ENCODE results near the gene FBXO27. TPM values are rescaled to one million over a fixed set of nuclear protein-coding genes. Genes with fewer than 3 reads are reported as not detected.
A peak's percentile ranks its signal among the peaks of the same experiment; 100 is the strongest.

The FBXO27 gene, protein sequence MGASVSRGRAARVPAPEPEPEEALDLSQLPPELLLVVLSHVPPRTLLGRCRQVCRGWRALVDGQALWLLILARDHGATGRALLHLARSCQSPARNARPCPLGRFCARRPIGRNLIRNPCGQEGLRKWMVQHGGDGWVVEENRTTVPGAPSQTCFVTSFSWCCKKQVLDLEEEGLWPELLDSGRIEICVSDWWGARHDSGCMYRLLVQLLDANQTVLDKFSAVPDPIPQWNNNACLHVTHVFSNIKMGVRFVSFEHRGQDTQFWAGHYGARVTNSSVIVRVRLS
- total RNA-seq (10 to 100 TPM; 11.4 to 11.9 TPM), polyA plus RNA-seq (ENCODE audit: insufficient read length in 6 of 6) (1 to 10 TPM; 3.3 to 4.7 (median 3.7) TPM)
- long read RNA-seq, donor 1 = 0 reads
- long read RNA-seq, donor 2, partial matches to known transcripts = 0 of 1 reads
- long read RNA-seq, donor 2, other reads (novel, unspliced or antisense) = 0 of 1 reads
- long read RNA-seq, donor 3 = 0 reads
- long read RNA-seq, donor 4, partial matches to known transcripts = 2 of 2 reads
- long read RNA-seq, donor 4, other reads (novel, unspliced or antisense) = 0 of 2 reads
- long read RNA-seq, donor 5 = 0 reads
- long read RNA-seq, donor 6 = 0 reads
- long read RNA-seq, donor 7, partial matches to known transcripts = 0 of 1 reads
- long read RNA-seq, donor 7, other reads (novel, unspliced or antisense) = 0 of 1 reads
- long read RNA-seq, donor 8 = 0 reads
- long read RNA-seq, donor 9 = 0 reads
- long read RNA-seq, donor 10, partial matches to known transcripts = 4 of 7 reads
- long read RNA-seq, donor 10, other reads (novel, unspliced or antisense) = 1 of 7 reads
- long read RNA-seq, donor 11 = 0 reads
- long read RNA-seq, donor 12 = 0 reads

DNA sequence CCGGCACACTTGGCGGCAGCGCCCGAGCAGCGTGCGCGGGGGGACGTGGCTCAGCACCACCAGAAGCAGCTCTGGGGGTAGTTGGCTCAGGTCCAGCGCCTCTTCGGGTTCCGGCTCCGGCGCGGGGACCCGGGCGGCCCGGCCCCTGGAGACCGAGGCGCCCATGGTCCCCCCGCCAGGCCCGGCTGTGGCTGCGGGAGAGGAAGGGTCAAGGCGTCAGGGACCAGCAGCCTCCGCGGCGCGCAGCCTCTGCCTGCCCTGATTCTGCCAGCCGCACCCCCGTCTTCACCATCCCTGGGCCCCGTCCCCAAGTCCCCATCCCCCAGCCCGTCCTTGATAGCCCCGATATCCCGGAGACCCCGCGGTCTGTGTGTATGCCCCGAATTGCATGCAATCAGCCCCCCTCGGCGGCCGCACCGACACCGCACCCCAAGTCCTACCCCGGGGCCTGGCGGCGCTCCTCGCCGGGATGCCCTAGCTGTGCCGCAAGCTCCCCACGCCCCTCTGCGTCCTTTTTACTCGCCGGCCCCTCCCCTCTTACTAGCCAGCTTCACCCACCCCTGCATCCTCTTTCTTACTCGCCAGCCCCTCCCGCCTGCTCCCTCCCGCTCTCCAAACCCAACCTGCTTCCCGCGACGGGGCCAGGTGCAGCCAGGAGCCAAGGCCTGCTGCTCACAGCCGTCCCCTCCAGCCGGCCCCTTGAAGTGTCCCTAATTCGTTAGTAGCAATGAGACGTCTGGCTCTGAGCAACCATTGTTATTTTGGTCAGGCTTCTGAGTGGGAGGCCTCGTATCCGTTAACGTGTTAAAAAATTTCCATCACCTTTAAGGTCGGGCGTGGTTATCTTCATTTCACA is at the start of gene FBXO27:
FBXO27 (minus strand) TSS at position 487 of the 856 bp plus-strand sequence; CDS start at position 165, 322 bp downstream.
- H3K4me1 ChIP-seq = peaks cover 3 to 6% of the 10 kb centered on the region in 2 donors
- ATAC-seq = peak; percentile 44

GRCh38 chr19:39080431-39080830 is 48.1 kb upstream of the FBXO27 start:
- intact Hi-C loops (cut with DNase I) = no loop called here
- no peak overlapping the region for H3K27ac ChIP-seq
- ATAC-seq (no peak), DNase-seq (no peak)
- H3K9me3 ChIP-seq = no peaks in the 10 kb centered on the region
- peaks cover 38 to 83% of the 10 kb centered on the region in 2 donors for H3K27me3 ChIP-seq
- no peaks in the 10 kb centered on the region for H3K36me3 ChIP-seq
- H3K4me3 ChIP-seq = no peak overlapping the region
- peaks cover 7 to 13% of the 10 kb centered on the region in 2 donors for H3K4me1 ChIP-seq
- no peak for TF ChIP-seq CTCF (IDR thresholded peaks at IDR 0.05)

More for the DNA sequence above, at the start of gene FBXO27:
- peak within 1 kb of the TSS; percentile 49 to 51 for H3K4me3 ChIP-seq
- no peak for TF ChIP-seq CTCF (IDR thresholded peaks at IDR 0.05)
- H3K36me3 ChIP-seq = no peaks in the 10 kb centered on the region
- DNase-seq = peak in 2 of 4 donors; percentile 39 to 75
- H3K27me3 ChIP-seq = peaks cover 0 to 61% of the 10 kb centered on the region in 2 donors
- intact Hi-C loops (cut with DNase I) = no loop called here
- H3K9me3 ChIP-seq = peaks cover 0 to under 1% of the 10 kb centered on the region in 2 donors
- H3K27ac ChIP-seq = peak within 1 kb of the TSS in 1 of 2 donors; percentile 18

DNA sequence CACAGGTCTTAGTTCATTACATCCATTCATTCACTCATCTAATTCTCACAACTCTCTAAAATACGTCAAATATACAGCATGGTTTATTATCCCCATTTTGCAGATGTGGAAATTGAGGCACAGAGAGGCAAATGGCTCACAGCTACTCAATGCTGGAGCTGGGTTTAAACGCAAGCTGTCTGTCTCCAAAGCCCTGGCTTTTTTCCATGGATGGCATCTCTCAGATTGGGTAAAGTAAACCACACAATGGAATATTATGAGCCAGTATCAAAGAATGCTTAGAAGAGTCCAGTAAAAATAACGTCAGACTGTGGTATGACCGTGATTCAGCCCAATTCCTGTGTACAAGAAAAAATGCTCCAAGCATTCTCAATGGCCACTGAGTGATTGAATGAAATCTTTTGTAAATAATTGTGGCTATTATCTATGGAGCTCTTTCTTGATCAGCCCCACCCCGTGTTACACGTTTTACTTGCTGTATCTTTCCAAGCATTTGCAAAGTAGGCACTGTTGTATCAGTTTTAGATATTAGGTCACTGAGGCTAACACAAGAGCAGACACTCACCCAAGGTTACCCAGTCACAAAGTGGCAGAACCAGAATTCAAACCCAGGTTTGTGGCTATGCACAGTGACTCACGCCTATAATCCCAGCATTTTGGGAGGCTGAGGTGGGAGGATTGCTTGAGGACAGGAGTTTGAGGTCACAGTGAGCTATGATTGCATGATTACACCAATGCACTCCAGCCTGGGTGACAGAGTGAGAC is 46.3 kb upstream of the FBXO27 start:
- TF ChIP-seq CTCF (IDR thresholded peaks at IDR 0.05) = no peak
- Histone ChIP-seq H3K27ac (no peak overlapping the region), H3K36me3 (no peaks in the 10 kb centered on the region), H3K27me3 (peaks cover 25 to 64% of the 10 kb centered on the region in 2 donors), H3K9me3 (no peaks in the 10 kb centered on the region), H3K4me1 (peaks cover 1 to 6% of the 10 kb centered on the region in 2 donors), H3K4me3 (no peak overlapping the region)
- ATAC-seq (no peak), DNase-seq (no peak)
- intact Hi-C loops (cut with DNase I) = no loop called here

- no peak for DNase-seq
- Histone ChIP-seq H3K36me3 (no peaks in the 10 kb centered on the region), H3K4me3 (no peak overlapping the region), H3K4me1 (no peaks in the 10 kb centered on the region), H3K9me3 (no peaks in the 10 kb centered on the region), H3K27ac (no peak overlapping the region), H3K27me3 (peaks cover 12 to 51% of the 10 kb centered on the region in 2 donors)
- intact Hi-C loops (cut with DNase I) = no loop called here
- ATAC-seq = no peak
- no peak for TF ChIP-seq CTCF (IDR thresholded peaks at IDR 0.05)
These were observed 45.0 kb upstream of the FBXO27 start for GRCh38 chr19:39077323-39077722.
